Fibroblast of the conjunctiva (primary cell): ENCODE measurements around the gene PLEKHA8.
A peak's percentile ranks its signal among the peaks of the same experiment; 100 is the strongest.

Experiments used
- DNase-seq: peaks from one replicate; pipeline ENCODE4 v3.0.0-alpha.2; 2010; ENCODE audit warnings: low read depth

The PLEKHA8 gene

DNA sequence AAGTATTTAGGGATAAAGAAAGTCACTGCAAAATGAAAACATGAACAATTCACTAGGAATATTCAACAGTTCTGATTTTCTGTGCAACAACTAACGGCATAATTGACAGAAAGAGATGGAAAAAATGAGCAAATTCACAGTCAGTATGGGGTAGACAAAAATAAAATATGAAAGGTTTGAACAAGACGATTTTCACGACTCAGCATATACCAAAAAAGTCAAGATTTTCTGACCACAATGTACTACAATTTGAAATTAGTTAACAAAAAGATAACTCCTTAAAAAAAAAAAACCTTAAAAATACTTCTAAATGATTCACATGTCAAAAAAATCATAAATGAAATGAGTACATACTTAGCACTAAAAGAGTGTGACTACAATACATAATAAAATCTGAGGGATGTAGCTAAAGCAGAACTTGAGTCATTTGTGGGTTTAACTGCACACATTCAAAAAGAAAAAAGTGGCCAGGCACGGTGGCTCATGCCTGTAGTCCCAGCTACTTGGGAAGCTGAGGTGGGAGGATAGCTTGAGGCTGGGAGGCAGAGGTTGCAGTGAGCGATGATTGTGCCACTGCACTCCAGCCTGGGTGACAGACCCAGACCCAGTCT lies 84.0 kb downstream of the PLEKHA8 start:
- no peak for DNase-seq

DNA sequence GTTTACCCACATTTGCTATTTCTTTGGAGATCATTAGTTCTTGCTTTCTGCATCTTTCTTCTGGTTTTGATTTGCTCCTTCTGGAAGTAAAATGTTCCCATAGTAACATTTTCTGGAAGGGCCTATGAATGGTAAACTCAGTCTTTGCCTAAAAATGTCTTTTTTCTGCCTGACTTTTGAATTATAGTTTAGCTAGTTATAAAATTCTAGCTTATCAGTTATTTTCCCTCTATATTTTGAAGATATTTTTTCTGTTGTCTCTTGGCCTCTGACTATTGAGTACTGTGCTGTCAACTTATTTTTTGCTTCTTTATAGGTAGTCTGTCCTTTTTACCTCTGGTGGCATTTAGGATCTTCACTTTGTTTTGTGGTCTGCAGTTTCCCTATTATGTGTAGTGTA lies 84.9 kb downstream of the PLEKHA8 start:
- no peak for DNase-seq

- no peak for DNase-seq
These were observed 86.5 kb downstream of the PLEKHA8 start for GRCh38 chr7:30114536-30115238.

GRCh38 chr7:30115709-30116297 lies 87.6 kb downstream of the PLEKHA8 start:
- no peak for DNase-seq

GRCh38 chr7:30116771-30117170 lies 88.6 kb downstream of the PLEKHA8 start:
- no peak for DNase-seq

- DNase-seq, result no peak
These were observed 89.7 kb downstream of the PLEKHA8 start for GRCh38 chr7:30117896-30118295.

GRCh38 chr7:30119890-30120577 lies 91.8 kb downstream of the PLEKHA8 start:
- DNase-seq, result no peak

DNA sequence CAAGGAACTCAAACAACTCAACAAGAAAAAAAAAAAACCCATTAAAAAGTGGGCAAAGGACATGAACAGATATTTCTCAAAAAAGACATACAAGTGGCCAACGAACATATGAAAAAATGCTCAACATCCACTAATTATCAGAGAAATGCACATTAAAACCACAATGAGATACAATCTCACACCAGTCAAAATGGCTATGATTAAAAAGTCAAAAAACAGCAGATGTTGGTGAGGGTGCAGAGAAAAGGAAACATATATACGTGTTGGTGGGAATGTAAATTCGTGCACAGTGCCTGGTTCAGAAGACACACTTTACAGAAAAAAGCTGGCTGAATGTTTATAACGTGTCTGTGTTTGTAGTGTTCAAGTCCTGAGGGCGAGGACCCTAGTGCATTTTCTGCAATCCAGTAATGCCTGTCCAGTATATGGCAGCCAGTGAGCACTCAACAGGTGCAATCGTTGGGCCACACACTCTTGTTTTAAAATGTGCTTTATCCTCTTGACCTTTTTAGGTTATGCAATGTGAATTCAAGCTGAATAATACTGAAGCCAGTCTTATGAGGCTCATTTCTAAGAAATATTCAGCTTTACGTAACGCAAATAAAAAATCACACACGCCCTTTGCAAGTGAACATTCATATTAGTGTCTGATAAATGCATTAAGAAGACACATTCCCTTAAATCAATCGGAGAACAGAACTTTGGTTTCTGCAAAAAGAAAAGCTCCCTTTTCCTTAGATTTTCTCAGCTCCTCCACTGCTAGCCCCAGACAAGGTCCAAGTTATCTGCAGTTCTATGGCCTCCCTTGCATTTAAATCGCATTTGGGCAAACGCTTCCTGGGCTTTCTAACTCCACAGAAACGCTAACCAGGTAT lies 105.8 kb downstream of the PLEKHA8 start:
- DNase-seq, result no peak

DNA sequence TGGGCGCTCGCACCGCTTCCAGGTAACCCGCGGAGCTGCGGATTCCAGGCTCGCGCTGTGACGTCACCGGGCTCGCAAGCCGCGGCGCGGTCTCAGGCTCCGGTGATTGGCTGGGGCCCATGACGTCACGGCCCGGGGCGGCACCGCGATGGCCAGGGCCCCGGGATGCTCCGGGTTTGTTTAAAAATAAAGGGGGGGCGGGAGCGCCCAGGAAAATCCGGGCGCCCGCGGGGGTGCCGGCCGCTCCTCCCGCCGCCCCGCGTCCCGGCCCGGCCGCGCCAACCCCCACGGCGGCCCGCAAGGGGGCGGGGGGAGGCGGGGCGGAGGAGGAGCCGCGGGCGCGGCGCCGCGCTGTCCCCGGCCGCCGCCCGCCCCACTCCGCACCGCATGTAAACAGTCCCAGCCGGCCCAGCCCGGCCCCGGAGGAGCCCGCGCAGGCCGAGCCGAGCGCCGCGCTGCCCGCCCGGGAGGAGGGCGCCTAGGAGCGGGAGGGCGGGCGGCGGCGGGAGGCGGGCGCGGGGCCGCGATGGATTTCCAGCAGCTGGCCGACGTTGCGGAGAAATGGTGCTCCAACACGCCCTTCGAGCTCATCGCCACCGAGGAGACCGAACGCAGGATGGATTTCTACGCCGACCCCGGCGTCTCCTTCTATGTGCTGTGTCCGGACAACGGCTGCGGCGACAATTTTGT lies 106.5 kb downstream of the PLEKHA8 start, which contains the start of gene MTURN:
TSS of gene MTURN (plus strand) at position 376 of the 690 bp plus-strand sequence. CDS start at position 527, 151 bp downstream.
- peak; percentile 45 for DNase-seq

- peak; percentile 26 for DNase-seq
These were observed 107.3 kb downstream of the PLEKHA8 start for GRCh38 chr7:30135301-30136116.

- no peak for DNase-seq
These were observed 108.0 kb downstream of the PLEKHA8 start for GRCh38 chr7:30136117-30136731.

- DNase-seq, result no peak
These were observed 108.7 kb downstream of the PLEKHA8 start for GRCh38 chr7:30136743-30137485.

GRCh38 chr7:30139836-30140384 lies 111.7 kb downstream of the PLEKHA8 start:
- no peak for DNase-seq

DNA sequence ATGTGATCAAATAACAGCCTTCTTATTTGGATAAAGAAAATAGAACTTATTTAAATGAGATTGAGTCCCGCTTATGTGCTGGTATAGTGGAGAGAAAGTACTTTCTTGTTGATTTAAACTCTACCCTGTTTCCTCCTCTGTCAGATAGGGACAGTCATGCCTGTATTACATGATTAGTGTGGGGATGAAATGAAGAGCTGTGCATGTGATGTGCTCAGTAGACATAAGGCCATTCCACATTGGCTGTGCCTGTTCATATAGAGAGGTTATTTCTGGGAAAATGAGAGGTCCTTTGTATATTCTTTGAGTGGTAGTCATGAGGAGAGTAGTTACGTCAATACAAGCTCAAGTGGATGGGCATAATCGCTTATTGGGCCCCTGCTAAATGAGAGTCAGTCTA lies 112.2 kb downstream of the PLEKHA8 start:
- DNase-seq, result no peak

DNA sequence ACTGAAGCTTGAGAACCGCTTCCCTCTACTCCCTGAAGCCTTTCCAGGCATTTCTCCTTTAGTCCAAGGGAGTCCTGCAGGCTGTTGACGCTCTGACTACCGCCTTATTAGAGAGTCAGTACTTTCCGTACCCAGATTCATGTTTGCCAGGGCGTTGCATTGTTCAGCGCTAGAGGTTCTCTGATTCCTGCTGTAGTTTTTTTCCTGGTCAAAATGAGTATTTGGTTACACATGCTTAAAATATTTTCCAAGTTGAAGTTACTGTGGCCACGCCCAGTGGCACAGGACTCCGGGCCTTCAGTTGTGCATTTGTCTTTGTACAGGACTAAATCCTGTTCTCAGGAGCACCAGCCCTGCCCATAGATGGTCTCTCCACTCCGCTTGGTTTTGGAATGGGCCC lies 114.5 kb downstream of the PLEKHA8 start:
- DNase-seq, result no peak

DNA sequence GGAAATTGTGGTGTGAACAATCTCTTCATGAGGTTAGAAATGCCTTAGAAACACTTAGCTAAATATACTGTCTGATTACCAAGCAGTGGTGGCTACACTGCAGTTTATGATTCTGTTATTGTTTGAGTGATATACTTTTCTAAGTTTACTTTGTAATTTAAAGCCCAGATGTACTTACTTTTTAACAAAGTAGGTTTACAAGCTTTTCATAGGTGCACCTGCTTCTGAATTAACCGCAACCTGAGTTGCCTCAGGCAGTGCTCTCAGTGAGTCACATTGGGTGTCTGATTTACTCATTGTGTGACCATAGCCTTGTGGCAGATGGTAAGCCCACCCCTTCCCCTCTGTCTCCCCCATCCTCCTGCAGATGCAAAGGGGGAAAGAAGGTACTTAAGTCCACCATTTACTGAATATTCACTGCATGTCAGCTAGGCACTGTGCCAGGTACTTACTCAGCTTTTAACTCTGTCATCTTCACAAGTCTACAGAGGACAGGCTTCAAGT lies 115.6 kb downstream of the PLEKHA8 start:
- DNase-seq, result no peak

DNA sequence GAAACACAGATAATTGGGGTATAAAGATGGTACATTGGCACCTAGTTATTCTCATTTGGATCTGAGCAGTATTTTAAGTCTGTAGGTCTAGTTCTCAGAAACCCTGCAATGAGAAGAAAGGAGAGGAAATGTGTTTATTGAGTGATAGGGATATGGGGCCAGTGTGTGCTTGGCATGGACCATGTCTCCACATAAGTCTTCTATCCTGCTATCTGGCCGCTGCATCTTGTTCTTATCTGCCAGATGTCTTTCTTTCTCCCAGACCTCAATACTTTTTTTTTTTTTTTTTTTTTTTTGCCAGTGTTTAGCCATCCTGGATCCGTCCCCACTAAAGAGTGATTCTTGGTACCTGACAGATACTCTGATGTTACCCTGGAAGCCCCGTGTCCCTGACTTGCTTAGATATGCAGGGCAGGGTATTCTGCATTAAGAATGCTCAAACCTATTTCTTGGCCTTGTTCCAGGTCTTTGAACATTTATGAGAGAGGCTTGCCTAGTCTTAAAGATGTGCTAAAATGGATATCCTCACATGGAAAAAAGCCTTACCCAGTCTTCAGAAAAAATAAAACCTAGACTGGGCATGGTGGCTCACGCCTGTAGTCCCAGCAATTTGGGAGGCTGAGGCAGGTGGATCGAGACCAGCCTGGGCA lies 116.6 kb downstream of the PLEKHA8 start:
- no peak for DNase-seq

GRCh38 chr7:30145426-30145970 lies 117.3 kb downstream of the PLEKHA8 start:
- no peak for DNase-seq
